Duodenal mucosa (tissue), 2 donors: ENCODE results near the gene COLEC11.

Source experiments
- H3K27ac ChIP-seq: one replicate; pipeline ENCODE4 v1.7.0; 2013; ENCODE audit warnings: low read depth, low read length
- H3K27me3 ChIP-seq, 2 donors: one replicate each; pipeline ENCODE4 v1.7.0; 2013; ENCODE audit warnings: low read length in 2 of 2, control low read depth in 1 of 2; ENCODE audit not compliant: insufficient read depth in 2 of 2, control insufficient read depth in 1 of 2
- H3K36me3 ChIP-seq, 2 donors: one replicate each; pipeline ENCODE4 v1.7.0; 2013; ENCODE audit warnings: low read length in 2 of 2, control low read depth in 1 of 2; ENCODE audit not compliant: insufficient read depth in 2 of 2, control insufficient read depth in 1 of 2
- H3K4me1 ChIP-seq, 2 donors: one replicate each; pipeline ENCODE4 v1.7.0; 2013; ENCODE audit warnings: low read length in 2 of 2, control low read depth in 1 of 2; ENCODE audit not compliant: insufficient read depth in 2 of 2, control insufficient read depth in 1 of 2
- H3K4me3 ChIP-seq, 2 donors: one replicate each; pipeline ENCODE4 v1.7.0; 2013; ENCODE audit warnings: low read length in 2 of 2, low read depth in 1 of 2
- H3K9ac ChIP-seq, 2 donors: one replicate each; pipeline ENCODE4 v1.7.0; 2013; ENCODE audit warnings: low read length in 2 of 2, low read depth in 1 of 2
- H3K9me3 ChIP-seq, 2 donors: one replicate each; pipeline ENCODE4 v1.7.0; 2013; ENCODE audit warnings: low read length in 2 of 2, control low read depth in 1 of 2; ENCODE audit not compliant: control insufficient read depth in 1 of 2

Gene COLEC11

GRCh38 chr2:3624059-3624794 lies 29.3 kb downstream of the COLEC11 start:
- H3K9ac ChIP-seq: no peak overlapping the region
- H3K4me3 ChIP-seq: no peak overlapping the region
- H3K27me3 ChIP-seq: no peaks in the 10 kb centered on the region
- no peak overlapping the region for H3K27ac ChIP-seq
- H3K36me3 ChIP-seq: no peaks in the 10 kb centered on the region
- H3K4me1 ChIP-seq: no peaks in the 10 kb centered on the region
- no peaks in the 10 kb centered on the region for H3K9me3 ChIP-seq

- no peak overlapping the region for H3K4me3 ChIP-seq
- no peak overlapping the region for H3K27ac ChIP-seq
- no peaks in the 10 kb centered on the region for H3K27me3 ChIP-seq
- H3K36me3 ChIP-seq: no peaks in the 10 kb centered on the region
- no peaks in the 10 kb centered on the region for H3K9me3 ChIP-seq
- no peak overlapping the region for H3K9ac ChIP-seq
- no peaks in the 10 kb centered on the region for H3K4me1 ChIP-seq
Measured at GRCh38 chr2:3625186-3625585, 30.3 kb downstream of the COLEC11 start.

GRCh38 chr2:3626118-3626811 lies 31.4 kb downstream of the COLEC11 start:
- H3K36me3 ChIP-seq: no peaks in the 10 kb centered on the region
- no peak overlapping the region for H3K27ac ChIP-seq
- no peak overlapping the region for H3K4me3 ChIP-seq
- no peak overlapping the region for H3K9ac ChIP-seq
- H3K4me1 ChIP-seq: no peaks in the 10 kb centered on the region
- no peaks in the 10 kb centered on the region for H3K27me3 ChIP-seq
- H3K9me3 ChIP-seq: no peaks in the 10 kb centered on the region

GRCh38 chr2:3626812-3627499 lies 32.0 kb downstream of the COLEC11 start:
- Histone ChIP-seq H3K27ac (no peak overlapping the region), H3K9ac (no peak overlapping the region)

DNA sequence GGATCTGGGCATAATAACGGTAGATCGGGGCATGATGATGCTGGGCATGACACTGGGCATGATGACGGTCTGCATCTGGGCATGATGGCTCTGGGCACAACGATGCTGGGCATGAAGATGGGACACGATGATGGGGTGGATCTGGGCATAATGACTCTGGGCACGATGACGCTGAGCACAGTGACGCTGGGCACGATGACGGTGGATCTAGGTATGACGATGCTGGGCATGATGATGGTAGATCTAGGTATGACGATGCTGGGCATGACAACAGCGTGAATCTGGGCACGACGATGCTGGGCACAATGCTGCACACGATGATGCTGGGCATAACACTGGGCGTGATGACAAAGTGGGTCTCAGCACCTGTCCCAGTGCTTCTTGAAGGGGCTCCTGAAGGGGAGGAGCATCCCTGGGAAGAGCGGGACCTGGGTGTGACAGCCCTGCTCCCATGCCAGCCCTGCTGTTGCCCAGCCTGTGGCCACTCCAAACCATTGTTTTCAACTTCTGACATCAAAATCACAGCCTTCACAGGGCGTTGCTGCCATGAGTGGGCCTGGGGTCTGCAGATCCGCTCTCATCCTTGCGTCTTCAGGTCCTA lies 32.7 kb downstream of the COLEC11 start:
- no peaks in the 10 kb centered on the region for H3K27me3 ChIP-seq
- H3K4me1 ChIP-seq: no peaks in the 10 kb centered on the region
- H3K27ac ChIP-seq: no peak overlapping the region
- no peak overlapping the region for H3K4me3 ChIP-seq
- no peaks in the 10 kb centered on the region for H3K36me3 ChIP-seq
- H3K9me3 ChIP-seq: no peaks in the 10 kb centered on the region
- H3K9ac ChIP-seq: no peak overlapping the region

More at GRCh38 chr2:3626812-3627499, 32.0 kb downstream of the COLEC11 start:
- no peak overlapping the region for H3K4me3 ChIP-seq
- H3K9me3 ChIP-seq: no peaks in the 10 kb centered on the region
- H3K36me3 ChIP-seq: no peaks in the 10 kb centered on the region
- H3K4me1 ChIP-seq: no peaks in the 10 kb centered on the region
- no peaks in the 10 kb centered on the region for H3K27me3 ChIP-seq

GRCh38 chr2:3628241-3628679 lies 33.3 kb downstream of the COLEC11 start:
- H3K4me3 ChIP-seq: no peak overlapping the region
- no peak overlapping the region for H3K27ac ChIP-seq
- no peaks in the 10 kb centered on the region for H3K36me3 ChIP-seq
- H3K27me3 ChIP-seq: no peaks in the 10 kb centered on the region
- H3K4me1 ChIP-seq: no peaks in the 10 kb centered on the region
- H3K9ac ChIP-seq: no peak overlapping the region
- no peaks in the 10 kb centered on the region for H3K9me3 ChIP-seq

DNA sequence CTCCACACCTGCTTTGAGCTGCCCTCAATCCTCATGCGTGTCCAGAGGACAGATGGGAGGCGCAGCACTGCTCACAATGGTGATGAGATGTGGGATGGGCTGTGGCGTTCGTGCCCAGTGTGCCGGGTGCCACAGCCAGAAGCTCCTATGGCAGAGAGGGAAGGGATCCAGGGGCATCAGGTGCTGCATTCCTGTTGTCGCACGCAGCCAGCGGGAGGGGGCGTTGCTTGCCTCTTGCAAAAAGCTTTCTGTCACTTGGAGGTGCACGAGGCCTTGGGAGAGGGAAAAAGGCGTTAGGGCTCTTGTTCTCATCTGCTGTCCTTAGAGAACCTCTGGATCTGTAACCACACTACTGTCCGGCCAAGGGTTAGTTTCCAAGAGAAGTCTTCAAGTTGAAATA lies 33.9 kb downstream of the COLEC11 start:
- Histone ChIP-seq H3K4me1 (no peaks in the 10 kb centered on the region), H3K36me3 (no peaks in the 10 kb centered on the region), H3K9me3 (no peaks in the 10 kb centered on the region), H3K4me3 (no peak overlapping the region), H3K27me3 (no peaks in the 10 kb centered on the region), H3K9ac (no peak overlapping the region), H3K27ac (no peak overlapping the region)

GRCh38 chr2:3630631-3631030 lies 35.7 kb downstream of the COLEC11 start:
- Histone ChIP-seq H3K27me3 (no peaks in the 10 kb centered on the region), H3K9me3 (no peaks in the 10 kb centered on the region), H3K36me3 (no peaks in the 10 kb centered on the region), H3K4me3 (no peak overlapping the region), H3K27ac (no peak overlapping the region), H3K4me1 (no peaks in the 10 kb centered on the region), H3K9ac (no peak overlapping the region)

GRCh38 chr2:3631161-3631850 lies 36.4 kb downstream of the COLEC11 start:
- no peaks in the 10 kb centered on the region for H3K9me3 ChIP-seq
- H3K27me3 ChIP-seq: no peaks in the 10 kb centered on the region
- H3K36me3 ChIP-seq: no peaks in the 10 kb centered on the region
- H3K27ac ChIP-seq: no peak overlapping the region
- no peak overlapping the region for H3K4me3 ChIP-seq
- H3K4me1 ChIP-seq: no peaks in the 10 kb centered on the region
- H3K9ac ChIP-seq: no peak overlapping the region
